ENCODE data around the gene SCN9A.

GRCh38 chr2:166360426-166360825, 15.3 kb downstream of the SCN9A start:
- TF ChIP-seq, protein P1, sequence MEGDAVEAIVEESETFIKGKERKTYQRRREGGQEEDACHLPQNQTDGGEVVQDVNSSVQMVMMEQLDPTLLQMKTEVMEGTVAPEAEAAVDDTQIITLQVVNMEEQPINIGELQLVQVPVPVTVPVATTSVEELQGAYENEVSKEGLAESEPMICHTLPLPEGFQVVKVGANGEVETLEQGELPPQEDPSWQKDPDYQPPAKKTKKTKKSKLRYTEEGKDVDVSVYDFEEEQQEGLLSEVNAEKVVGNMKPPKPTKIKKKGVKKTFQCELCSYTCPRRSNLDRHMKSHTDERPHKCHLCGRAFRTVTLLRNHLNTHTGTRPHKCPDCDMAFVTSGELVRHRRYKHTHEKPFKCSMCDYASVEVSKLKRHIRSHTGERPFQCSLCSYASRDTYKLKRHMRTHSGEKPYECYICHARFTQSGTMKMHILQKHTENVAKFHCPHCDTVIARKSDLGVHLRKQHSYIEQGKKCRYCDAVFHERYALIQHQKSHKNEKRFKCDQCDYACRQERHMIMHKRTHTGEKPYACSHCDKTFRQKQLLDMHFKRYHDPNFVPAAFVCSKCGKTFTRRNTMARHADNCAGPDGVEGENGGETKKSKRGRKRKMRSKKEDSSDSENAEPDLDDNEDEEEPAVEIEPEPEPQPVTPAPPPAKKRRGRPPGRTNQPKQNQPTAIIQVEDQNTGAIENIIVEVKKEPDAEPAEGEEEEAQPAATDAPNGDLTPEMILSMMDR (IDR thresholded peaks at IDR 0.05) = no peak
- no peak for TF ChIP-seq POLR2A (IDR thresholded peaks at IDR 0.05)

Data from lower leg skin (tissue), 3 donors.